HG03457 (cell line): ENCODE results near the gene EFEMP2.

ENCODE experiments used
- ATAC-seq: cut with Tn5 transposase; IDR thresholded peaks from one replicate; pipeline ENCODE4 v1.9.1; 2021; ENCODE audit warnings: moderate number of reproducible peaks; ENCODE audit not compliant: unreplicated experiment

EFEMP2 gene

GRCh38 chr11:65867284-65868071 is 5.1 kb downstream of the EFEMP2 start:
- no peak for ATAC-seq

- no peak for ATAC-seq
Observed at GRCh38 chr11:65866509-65867283, 5.9 kb downstream of the EFEMP2 start.

- no peak for ATAC-seq
Observed at GRCh38 chr11:65865550-65866172, 6.9 kb downstream of the EFEMP2 start.

- no peak for ATAC-seq
Observed at GRCh38 chr11:65864706-65865471, 7.7 kb downstream of the EFEMP2 start.

GRCh38 chr11:65863889-65864705 is 8.5 kb downstream of the EFEMP2 start:
- ATAC-seq: no peak

GRCh38 chr11:65862941-65863888 is 9.4 kb downstream of the EFEMP2 start:
- ATAC-seq: no peak

- no peak for ATAC-seq
Observed at GRCh38 chr11:65862191-65862735, 10.3 kb downstream of the EFEMP2 start.

- no peak for ATAC-seq
Observed at GRCh38 chr11:65861533-65862183, 10.9 kb downstream of the EFEMP2 start.

GRCh38 chr11:65861165-65861505 is 11.5 kb downstream of the EFEMP2 start:
- no peak for ATAC-seq

- ATAC-seq: no peak
Observed at GRCh38 chr11:65860278-65861164, 12.1 kb downstream of the EFEMP2 start, which contains the start of gene MUS81. Gene MUS81, plus strand, starts transcription at chr11:65860433. Its CDS starts 321 bp downstream, at chr11:65860754.

- ATAC-seq: no peak
Observed at GRCh38 chr11:65859812-65860277, 12.8 kb downstream of the EFEMP2 start.

GRCh38 chr11:65859095-65859811 is 13.3 kb downstream of the EFEMP2 start:
- peak; percentile 44 for ATAC-seq

- no peak for ATAC-seq
Observed at GRCh38 chr11:65858681-65859087, 13.9 kb downstream of the EFEMP2 start.

- ATAC-seq: peak; percentile 36
Observed at GRCh38 chr11:65857853-65858680, 14.5 kb downstream of the EFEMP2 start, which contains the start of gene CFL1. Gene CFL1, minus strand, starts transcription at chr11:65858180. Its CDS starts 81 bp downstream, at chr11:65858099.

- ATAC-seq: no peak
Observed at GRCh38 chr11:65857500-65857852, 15.1 kb downstream of the EFEMP2 start.
